Tibial artery (tissue), 4 donors: Measurements from ENCODE around the gene PADI3.
"Not testable (repeated sequence)": the region's sequence is repeated elsewhere in the genome, so short reads cannot be mapped to it uniquely, and the experiment has no call there.

Experiments
- DNase-seq, 2 donors: peaks; one replicate each; pipeline ENCODE4 v3.0.0-alpha.2; 2019
- H3K27ac ChIP-seq, 2 donors: fragments of 200-600 bp; sonication (generic) in 1 of 2; 1 replicate in 1 of 2; 2 replicates in 1 of 2; pipeline ENCODE4 v1.5.1; 2018 to 2019; ENCODE audit warnings: mild to moderate bottlenecking in 1 of 2
- H3K27me3 ChIP-seq, 2 donors: fragments of 200-600 bp; sonication (generic) in 1 of 2; one replicate each; pipeline versions ENCODE4 v1.5.1 to v1.6.0; 2016 to 2019
- H3K36me3 ChIP-seq, 3 donors: fragments of 200-600 bp; sonication (generic) in 2 of 3; one replicate each; pipeline ENCODE4 v1.5.1; 2016 to 2019; ENCODE audit warnings: mild to moderate bottlenecking in 2 of 3
- H3K4me1 ChIP-seq, 4 donors: fragments of 200-600 bp; sonication (generic) in 2 of 4; 1 replicate in 3 of 4; 2 replicates in 1 of 4; pipeline ENCODE4 v1.5.1; 2016 to 2019
- H3K4me3 ChIP-seq, 2 donors: fragments of 200-600 bp; sonication (generic) in 1 of 2; 1 replicate in 1 of 2; 2 replicates in 1 of 2; pipeline ENCODE4 v1.5.1; 2018 to 2019; ENCODE audit warnings: mild to moderate bottlenecking in 2 of 2
- H3K9me3 ChIP-seq, 3 donors: fragments of 200-600 bp; sonication (generic) in 1 of 3; one replicate each; pipeline ENCODE4 v1.5.1; 2016 to 2019
- intact Hi-C: fragments of 100-400 bp; cut with DNase I; formaldehyde crosslinking; loops from one replicate; pipeline ENCODE4 v1.15.0; 2023; ENCODE audit warnings: low total_unique reads
- TF ChIP-seq, protein P1 (sequence below), 2 experiments: fragments of 200-600 bp in 1 of 2; fragments of 450-650 bp in 1 of 2; IDR thresholded peaks; one replicate each; pipeline ENCODE4 v1.5.1; 2017 to 2019; ENCODE audit warnings: antibody characterized with exemption in 2 of 2, mild to moderate bottlenecking in 1 of 2, moderate library complexity in 1 of 2

Gene PADI3

DNA sequence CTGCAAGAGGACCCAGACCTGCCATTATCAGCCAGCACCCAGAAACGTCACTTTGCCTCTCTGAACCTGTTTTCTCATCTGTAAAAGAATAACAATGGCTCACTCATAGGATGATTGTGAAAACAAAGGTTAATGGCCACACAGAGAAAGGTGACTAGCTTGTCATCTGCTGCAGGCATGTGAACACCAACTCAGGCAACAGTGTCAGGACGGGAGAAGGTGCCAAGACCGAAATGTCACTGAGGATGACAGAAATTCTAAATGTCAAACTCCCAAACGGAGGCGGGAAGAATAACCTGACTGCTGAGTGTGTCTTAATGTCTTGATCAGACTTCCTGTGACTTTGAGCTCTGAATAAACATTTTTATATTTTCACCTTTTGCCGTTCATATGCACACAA is 69.4 kb downstream of the PADI3 start:
- Histone ChIP-seq H3K36me3 (no peaks in the 10 kb centered on the region), H3K4me1 (no peaks in the 10 kb centered on the region), H3K27me3 (peaks cover 0 to 29% of the 10 kb centered on the region in 2 donors), H3K27ac (no peak overlapping the region), H3K9me3 (peaks cover 0 to 9% (median 4%) of the 10 kb centered on the region in 3 donors), H3K4me3 (no peak overlapping the region)
- TF ChIP-seq, protein P1, sequence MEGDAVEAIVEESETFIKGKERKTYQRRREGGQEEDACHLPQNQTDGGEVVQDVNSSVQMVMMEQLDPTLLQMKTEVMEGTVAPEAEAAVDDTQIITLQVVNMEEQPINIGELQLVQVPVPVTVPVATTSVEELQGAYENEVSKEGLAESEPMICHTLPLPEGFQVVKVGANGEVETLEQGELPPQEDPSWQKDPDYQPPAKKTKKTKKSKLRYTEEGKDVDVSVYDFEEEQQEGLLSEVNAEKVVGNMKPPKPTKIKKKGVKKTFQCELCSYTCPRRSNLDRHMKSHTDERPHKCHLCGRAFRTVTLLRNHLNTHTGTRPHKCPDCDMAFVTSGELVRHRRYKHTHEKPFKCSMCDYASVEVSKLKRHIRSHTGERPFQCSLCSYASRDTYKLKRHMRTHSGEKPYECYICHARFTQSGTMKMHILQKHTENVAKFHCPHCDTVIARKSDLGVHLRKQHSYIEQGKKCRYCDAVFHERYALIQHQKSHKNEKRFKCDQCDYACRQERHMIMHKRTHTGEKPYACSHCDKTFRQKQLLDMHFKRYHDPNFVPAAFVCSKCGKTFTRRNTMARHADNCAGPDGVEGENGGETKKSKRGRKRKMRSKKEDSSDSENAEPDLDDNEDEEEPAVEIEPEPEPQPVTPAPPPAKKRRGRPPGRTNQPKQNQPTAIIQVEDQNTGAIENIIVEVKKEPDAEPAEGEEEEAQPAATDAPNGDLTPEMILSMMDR (IDR thresholded peaks at IDR 0.05): no peak
- intact Hi-C loops: no loop called here
- DNase-seq: peak in 1 of 2 donors; percentile 6

DNA sequence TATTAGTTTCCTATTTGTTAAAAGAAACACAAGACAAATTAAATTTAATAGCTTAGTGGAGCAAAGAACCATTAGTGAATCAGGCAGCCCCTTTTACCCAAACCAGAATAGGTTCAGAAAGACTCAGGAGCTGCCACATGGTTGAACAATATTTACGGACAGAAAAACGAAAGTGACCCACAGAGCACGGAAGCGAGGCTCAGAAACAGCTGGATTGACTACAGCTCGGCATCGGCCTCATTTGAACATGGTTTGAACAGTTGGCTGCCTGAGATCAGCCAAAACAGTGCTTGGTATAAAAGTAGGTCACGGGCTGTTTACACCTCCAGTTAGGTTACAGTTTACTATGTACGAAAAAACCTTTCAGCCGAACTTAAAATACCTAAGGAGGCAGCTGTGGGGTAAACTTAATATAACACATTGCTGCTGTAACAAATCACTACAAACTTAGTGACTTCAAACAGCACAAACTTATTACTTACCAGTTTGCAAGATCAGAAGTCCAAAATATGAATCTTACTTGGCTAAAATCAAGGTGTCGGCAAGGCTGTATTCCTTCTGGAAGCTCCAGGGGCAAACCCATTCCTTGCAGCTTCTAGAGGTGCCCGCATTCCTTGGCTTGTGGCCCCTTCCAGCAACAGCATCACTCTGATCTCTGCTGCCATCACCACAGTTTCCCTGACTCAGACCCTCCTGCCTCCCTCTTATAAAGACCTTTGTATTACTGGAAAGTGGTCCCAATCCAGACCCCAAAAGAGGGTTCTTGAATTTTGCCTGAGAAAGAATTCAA is 70.9 kb downstream of the PADI3 start:
- H3K27ac ChIP-seq: no peak overlapping the region
- H3K27me3 ChIP-seq: peaks cover 0 to 20% of the 10 kb centered on the region in 2 donors

DNA sequence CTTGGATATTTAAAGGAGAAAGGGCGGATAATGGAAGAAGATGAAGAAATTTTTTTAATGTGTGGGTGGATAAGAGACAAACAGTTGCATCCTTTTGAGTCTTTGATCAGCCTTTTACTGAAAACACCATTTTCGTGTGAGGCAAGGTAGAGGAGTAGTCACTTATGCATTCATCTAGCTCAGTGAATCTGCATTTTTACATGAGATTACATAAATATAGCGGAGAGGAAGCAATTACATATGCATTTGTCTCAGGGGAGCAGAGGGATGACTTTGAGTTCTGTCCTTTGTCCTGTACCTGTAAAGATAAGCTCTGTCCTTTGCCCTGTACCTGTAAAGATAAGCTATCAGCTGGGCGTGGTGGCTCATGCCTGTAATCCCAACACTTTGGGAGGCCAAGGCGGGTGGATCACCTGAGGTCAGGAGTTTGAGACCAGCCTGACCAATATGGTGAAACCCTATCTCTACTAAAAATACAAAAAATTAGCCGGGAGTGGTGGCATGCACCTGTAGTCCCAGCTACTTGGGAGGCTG is 73.0 kb downstream of the PADI3 start:
- H3K27me3 ChIP-seq, H3K9me3 ChIP-seq, H3K27ac ChIP-seq, H3K4me1 ChIP-seq, intact Hi-C loops, H3K36me3 ChIP-seq, H3K4me3 ChIP-seq: not testable (repeated sequence)
- DNase-seq: peak in 1 of 2 donors; percentile 12

More for the DNA sequence above, 70.9 kb downstream of the PADI3 start:
- DNase-seq: peak in 1 of 2 donors; percentile 20
- intact Hi-C loops: no loop called here
- no peaks in the 10 kb centered on the region for H3K36me3 ChIP-seq
- H3K4me3 ChIP-seq: no peak overlapping the region
- H3K4me1 ChIP-seq: no peaks in the 10 kb centered on the region
- peaks cover 0 to 9% (median 4%) of the 10 kb centered on the region in 3 donors for H3K9me3 ChIP-seq
- TF ChIP-seq, protein P1 (IDR thresholded peaks at IDR 0.05): no peak

DNA sequence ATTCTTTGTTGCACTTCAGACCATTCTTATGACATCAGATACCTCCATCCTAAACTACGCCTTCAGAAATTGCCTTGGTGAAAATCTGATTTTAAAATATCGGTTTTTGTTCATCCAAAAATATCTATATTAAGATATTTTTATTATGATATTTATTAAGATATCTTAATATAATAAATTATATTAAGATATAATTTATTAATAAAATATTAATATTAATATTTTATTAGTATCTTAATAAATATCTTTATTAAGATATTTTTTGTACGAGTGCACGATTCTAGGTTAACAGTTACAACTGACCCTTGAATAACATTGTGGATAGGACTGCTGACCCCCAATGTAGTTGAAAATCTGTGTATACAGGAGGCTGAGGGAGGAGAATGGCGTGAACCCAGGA is 80.0 kb downstream of the PADI3 start:
- no peak for DNase-seq
- Histone ChIP-seq H3K4me1 (no peaks in the 10 kb centered on the region), H3K36me3 (no peaks in the 10 kb centered on the region), H3K27me3 (peaks cover 0 to 46% of the 10 kb centered on the region in 2 donors), H3K4me3 (no peak overlapping the region), H3K27ac (no peak overlapping the region), H3K9me3 (no peaks in the 10 kb centered on the region)
- intact Hi-C loops: no loop called here
- TF ChIP-seq, protein P1 (IDR thresholded peaks at IDR 0.05): no peak

DNA sequence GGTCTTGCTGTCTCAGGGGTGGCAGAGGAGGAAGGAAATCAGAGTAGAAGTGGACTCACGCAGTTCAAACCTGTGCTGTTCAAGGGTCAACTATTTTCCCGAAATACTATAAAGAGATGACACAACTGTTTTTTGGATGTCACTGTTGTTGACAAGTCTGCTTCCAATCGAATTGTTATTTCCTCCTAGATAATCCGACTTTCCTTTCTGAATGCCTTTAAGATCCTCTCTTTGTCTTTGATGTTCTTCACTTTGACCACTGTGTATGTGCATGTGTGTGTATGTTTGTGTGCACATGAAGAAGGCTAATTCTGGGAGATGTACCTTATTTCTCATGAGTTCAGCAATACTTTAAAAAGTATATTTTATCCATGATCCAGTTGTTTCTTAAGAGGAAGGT is 80.7 kb downstream of the PADI3 start:
- no peaks in the 10 kb centered on the region for H3K4me1 ChIP-seq
- peaks cover 0 to 48% of the 10 kb centered on the region in 2 donors for H3K27me3 ChIP-seq
- no peak overlapping the region for H3K27ac ChIP-seq
- intact Hi-C loops: no loop called here
- DNase-seq: no peak
- H3K9me3 ChIP-seq: no peaks in the 10 kb centered on the region
- H3K4me3 ChIP-seq: no peak overlapping the region
- H3K36me3 ChIP-seq: no peaks in the 10 kb centered on the region
- TF ChIP-seq, protein P1 (IDR thresholded peaks at IDR 0.05): no peak

DNA sequence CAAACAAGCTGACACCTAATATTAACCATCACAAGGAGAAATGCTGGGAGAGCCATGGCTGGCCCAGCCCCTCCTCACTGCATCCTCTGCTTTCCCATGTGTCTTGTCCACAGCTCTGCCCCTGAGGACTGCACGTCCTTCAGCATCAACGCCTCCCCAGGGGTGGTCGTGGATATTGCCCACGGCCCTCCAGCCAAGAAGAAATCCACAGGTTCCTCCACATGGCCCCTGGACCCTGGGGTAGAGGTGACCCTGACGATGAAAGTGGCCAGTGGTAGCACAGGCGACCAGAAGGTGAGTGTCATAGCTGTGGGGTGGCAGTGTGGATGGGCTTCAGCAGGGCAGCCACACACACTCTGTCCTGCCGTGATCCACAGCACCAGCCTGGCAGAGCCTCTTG is 82.0 kb downstream of the PADI3 start:
- Histone ChIP-seq H3K27ac (no peak overlapping the region), H3K4me3 (no peak overlapping the region), H3K27me3 (peaks cover 0 to 56% of the 10 kb centered on the region in 2 donors), H3K9me3 (no peaks in the 10 kb centered on the region), H3K4me1 (no peaks in the 10 kb centered on the region), H3K36me3 (no peaks in the 10 kb centered on the region)
- DNase-seq: no peak
- TF ChIP-seq, protein P1 (IDR thresholded peaks at IDR 0.05): no peak
- intact Hi-C loops: no loop called here
